ENCODE data around the gene PRR16.

PRR16 gene

DNA sequence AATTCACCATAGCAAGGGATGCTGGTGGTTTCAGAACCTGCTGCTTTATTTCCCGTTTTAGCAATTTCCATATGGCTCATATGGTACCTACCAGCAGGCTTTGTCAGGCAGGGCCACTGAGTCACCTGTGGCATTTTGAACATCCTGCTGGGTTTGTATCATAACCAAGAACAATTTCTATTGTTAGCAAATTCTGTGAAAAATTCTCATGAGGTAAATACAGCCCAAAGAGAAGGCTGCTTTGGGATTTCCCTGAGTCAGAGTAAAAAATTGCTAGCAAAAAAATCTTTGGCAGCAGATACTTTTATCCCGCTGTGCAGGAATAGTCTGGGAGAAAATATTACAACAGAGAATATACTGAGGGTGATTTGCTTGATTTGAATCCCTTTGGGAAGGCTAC, 52.7 kb downstream of the PRR16 start:
- DNase-seq (ENCODE audit: low spot score), result no peak

DNA sequence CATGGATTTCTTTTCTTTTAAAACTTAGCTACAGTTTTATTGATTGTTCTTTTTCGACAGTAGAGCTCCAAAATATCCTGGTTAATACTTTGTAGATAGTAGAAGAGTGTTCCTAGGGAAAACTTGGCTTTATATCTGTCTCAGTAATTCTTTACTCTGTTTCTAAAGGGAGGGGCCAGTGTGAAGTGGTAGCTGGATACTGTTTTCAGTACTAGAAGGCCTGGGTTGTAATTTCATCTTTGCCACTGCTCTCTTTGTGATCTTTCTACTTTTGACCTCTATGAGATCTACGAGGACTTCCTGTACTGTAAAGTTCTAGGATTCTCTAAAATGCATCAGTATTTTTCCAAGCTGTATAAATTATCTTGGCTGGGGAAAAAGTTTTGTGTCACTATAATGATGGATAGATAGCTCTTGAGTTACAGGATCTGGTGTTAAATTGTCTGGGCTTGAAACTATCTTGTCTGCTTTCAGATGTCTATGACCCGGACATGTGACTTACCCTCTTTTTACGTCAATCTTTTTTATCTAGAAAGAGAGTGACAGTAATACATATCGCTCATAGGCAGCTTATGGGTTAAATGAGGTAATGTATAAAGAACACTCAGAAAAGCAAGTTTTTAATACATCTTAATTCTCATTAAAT, 53.6 kb downstream of the PRR16 start:
- DNase-seq (ENCODE audit: low spot score), result no peak

- DNase-seq (ENCODE audit: low spot score), result no peak
Measured at GRCh38 chr5:120518581-120518980, 54.5 kb downstream of the PRR16 start.

- DNase-seq (ENCODE audit: low spot score), result no peak
Measured at GRCh38 chr5:120527251-120527650, 63.2 kb downstream of the PRR16 start.

- no peak for DNase-seq (ENCODE audit: low spot score)
Measured at GRCh38 chr5:120528609-120529008, 64.5 kb downstream of the PRR16 start.

DNA sequence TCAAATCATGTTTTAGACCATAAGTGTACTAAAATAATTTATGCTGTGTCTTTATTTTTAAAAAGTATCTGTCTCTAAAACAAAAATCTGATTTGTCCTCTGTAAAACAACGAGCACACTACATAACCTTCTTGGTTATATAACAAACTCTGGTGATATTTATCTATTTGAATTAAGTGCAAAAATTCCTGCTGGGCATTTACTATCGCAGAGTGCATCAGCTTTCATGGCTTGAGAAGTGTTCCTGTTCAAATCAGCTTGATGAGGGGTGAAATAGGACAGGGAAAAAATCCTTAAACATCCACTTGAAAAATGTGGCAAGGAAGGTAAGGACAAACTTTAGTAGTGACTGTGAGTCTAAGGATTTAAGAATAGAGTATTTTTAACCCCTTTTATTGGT, 65.3 kb downstream of the PRR16 start:
- DNase-seq (ENCODE audit: low spot score), result no peak

DNA sequence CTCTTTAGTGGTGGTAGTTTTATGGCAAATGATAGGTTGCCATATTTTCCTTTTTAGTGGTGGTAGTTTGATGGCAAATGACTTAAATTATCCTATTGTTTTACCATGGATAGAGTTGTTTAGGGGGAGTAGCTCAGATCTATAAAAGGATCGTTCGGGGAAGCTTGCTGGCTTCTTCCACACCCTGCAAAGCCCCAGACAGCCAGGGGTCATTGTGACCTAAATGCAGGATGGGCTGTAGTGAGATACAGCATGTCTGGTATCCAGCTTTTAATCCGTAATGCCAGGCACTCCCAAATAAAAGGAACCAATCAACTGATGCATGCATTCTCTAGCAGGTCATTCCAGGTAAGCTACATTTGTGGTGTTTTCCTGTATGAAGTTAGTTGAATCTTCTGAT, 67.1 kb downstream of the PRR16 start:
- DNase-seq (ENCODE audit: low spot score), result no peak

DNA sequence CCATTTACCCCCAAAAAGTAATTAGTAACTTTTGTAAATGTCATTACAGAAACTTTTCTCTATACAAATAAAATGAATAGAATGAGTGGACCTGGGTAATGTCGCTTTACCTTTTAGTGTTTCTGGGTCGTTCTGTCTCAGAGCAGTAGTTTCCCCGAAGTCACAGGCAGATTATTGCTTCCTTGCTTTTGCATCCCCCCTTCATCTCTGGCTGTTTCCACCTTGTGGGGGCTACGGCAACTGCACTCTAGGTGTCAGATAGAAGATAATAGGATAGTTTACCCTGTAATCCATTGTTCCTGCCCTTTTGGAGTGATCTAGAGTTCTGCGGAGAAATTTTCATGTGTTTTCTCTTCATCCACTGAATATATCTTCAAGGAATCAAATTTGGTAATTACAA, 68.7 kb downstream of the PRR16 start:
- no peak for DNase-seq (ENCODE audit: low spot score)

- DNase-seq (ENCODE audit: low spot score), result no peak
Measured at GRCh38 chr5:120533581-120533980, 69.5 kb downstream of the PRR16 start.

DNA sequence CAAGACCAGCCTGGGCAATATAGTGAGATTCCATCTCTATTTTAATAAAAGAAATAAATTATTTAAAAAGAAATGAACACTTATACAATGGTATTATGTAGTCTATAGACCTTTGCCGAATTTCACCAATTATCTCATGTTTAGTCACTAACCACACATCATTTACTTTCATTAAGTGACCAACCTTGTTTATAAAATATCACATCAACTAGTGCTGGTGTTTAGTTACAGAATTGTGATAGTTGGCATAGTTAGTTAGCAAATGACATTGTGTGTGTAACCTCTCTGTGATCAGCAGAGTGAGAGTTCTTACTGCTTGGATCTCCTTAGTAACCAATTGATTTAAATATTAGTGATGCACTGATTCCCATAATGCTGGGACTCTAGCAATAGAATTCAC, 71.8 kb downstream of the PRR16 start:
- DNase-seq (ENCODE audit: low spot score), result no peak

DNA sequence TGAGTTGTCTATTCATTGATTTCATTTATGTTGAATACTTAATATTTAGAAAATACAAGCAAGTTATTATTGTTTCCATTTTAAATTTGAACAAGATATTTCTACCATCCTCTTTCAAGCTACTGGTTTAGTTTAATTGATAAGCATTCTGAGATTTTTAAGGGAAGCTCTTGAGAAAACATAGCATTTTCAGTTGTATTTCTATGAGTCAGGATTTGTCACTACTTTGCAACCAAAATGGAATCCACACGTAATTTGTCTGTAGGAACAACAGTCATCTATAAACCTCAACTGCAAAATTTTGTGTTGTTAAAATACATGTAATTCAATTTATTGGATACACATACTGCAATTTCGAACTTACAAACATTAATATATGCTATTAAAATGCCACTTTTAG, 74.0 kb downstream of the PRR16 start:
- DNase-seq (ENCODE audit: low spot score), result peak; percentile 13

DNA sequence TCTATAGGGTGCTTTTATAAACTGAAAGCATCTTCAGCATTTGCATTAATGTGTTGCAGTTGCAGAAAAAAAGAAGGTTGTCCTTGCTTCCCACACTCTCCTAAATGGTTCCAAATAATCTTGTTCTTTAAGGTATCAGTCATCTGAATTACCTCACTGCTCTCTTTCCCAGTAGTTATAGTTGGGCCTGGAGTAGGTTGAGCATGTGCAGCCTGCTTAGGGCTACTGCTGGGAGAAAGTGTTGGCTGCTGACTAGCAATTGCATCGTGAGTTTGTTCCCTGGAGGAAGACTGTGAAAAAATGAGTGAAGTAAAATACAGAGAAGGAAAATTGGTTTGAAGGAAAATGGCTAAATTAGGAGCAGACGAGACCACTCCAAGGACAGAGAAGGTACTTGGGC, 74.5 kb downstream of the PRR16 start:
- DNase-seq (ENCODE audit: low spot score), result peak; percentile 13

- DNase-seq (ENCODE audit: low spot score), result peak; percentile 82
Measured at GRCh38 chr5:120539471-120539870, 75.4 kb downstream of the PRR16 start.

DNA sequence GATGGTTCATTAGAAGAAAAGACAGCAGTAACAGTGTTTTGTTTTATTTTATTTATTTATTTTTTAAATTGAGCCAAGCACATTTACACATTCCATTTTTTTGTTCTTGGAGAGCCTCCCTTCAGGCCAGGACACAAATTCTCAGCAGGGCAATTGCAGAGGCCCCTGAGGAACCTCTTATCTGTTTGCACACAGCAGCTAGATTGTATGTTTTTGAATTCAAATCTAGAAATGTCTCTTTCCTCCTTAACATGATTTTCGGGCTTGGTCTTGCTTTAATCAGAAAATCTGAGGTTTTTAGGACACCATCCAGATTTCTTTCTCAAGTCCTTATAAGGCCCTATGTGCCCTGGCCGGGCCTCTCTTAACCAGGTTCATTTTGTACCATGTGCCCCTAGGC, 76.0 kb downstream of the PRR16 start:
- DNase-seq (ENCODE audit: low spot score), result no peak

DNA sequence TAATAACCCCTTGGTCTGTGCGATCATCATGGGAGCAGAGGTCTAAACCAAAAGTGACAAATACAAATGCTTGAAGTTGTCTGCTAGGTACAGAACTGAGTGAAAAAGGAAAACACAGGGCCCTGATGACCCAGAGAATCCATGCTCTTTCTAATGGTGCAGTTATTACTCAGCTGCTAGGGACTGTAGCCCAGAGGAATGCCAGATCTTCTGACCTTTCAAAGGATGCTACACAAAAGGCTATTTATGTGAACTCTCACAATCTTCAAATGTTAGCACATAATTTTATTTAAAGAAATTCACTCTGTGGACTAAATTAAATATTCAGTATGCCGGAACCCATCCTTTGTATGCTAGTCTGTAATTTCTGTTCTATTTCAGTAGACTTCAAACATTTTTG, 79.9 kb downstream of the PRR16 start:
- no peak for DNase-seq (ENCODE audit: low spot score)

DNA sequence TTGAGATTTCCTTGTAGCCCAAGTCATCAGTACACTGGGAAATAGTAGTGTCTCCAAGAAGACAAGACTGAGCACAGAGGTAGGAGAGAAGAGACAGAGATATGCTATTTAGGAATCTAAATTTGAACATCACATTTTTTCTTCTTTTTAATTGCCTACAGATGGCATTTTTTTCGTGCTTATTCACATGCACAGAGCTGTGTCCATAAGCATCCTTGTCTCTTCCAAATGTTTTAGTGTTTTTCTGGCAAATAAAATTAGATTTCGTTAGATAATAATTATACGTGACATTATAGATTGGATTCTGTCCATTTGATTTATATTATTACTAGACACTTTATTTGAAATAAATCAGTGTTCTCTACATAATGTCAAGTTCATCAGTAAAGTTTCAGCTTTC, 80.9 kb downstream of the PRR16 start:
- no peak for DNase-seq (ENCODE audit: low spot score)

GRCh38 chr5:120545951-120546350, 81.9 kb downstream of the PRR16 start:
- no peak for DNase-seq (ENCODE audit: low spot score)

DNA sequence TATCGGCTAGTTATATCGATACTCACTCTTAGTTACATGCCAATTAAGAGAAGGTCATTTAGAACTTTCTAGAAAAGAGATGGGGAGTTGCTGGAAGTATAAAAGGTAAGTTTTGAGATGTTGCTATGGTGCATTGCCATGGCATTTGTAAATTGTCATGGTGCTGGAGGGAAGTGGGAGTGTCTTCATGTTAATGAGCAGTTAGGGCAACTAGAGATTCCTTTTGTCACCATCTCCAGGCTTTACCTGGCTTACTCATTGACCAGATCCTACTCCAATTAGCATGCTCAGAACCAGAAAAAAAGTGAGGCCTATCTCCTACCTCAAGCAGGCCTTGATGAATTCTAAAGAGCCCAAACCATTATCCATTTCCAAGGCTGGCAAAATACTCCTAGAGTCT, 82.8 kb downstream of the PRR16 start:
- DNase-seq (ENCODE audit: low spot score), result peak; percentile 35

DNA sequence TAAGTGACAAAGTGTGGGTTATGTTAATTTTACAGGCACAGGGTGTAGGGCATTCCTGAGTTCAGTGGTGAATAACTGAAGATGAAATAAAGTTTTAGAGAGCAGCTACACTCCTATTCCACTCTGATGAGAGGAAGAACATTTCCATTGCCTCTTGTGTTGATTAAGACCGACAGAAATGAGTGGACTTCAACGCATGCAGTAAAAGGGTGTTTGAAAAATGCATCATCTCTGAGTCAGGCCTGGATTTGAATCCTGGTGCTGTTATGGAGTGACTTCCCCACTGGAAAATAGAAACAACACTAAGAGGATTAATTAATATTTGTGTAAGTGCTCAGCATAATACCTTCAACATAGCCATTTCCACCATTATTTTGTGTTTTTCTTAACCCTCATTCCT, 86.3 kb downstream of the PRR16 start:
- DNase-seq (ENCODE audit: low spot score), result no peak

- DNase-seq (ENCODE audit: low spot score), result no peak
Measured at GRCh38 chr5:120552638-120553037, 88.5 kb downstream of the PRR16 start.

DNA sequence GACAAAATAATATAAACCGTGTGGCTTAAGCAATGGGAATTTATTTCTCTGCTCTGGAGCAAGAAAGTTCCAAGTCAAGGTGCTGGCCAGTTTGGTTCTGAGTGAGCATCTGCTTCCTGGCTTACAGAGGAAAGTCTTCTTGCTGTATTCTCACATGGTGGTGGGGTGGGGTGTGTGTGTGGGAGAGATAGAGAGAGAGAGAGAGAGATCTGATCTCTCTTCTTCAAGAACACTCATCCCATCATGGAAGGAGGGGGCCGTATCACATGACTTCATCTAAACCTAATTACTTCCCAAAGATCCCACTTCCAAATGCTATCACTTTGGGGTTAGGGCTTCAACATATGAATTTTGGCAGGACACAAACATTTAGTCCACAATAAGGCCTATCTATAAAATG, 91.2 kb downstream of the PRR16 start:
- DNase-seq (ENCODE audit: low spot score), result no peak

GRCh38 chr5:120564013-120564412, 99.9 kb downstream of the PRR16 start:
- DNase-seq (ENCODE audit: low spot score), result no peak

DNA sequence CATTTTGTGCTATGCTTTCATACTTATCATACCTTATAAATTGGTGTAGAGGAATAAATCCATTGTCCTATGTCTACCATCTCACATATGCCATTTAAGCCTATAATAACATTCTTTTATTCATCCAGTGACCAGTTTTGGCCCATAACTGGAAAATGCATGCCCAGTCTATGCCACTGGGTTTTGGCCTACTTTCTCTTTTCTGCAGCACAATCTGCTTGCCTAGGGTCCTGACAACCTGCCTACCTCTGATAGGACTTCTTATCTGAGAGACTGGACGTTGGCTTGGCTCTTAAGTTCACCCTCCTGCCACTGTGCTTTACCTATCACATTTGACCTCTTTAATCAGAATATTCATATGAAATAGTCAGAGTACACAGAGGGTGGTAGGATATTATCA, 103.0 kb downstream of the PRR16 start:
- DNase-seq (ENCODE audit: low spot score), result no peak

GRCh38 chr5:120567921-120568320, 103.8 kb downstream of the PRR16 start:
- no peak for DNase-seq (ENCODE audit: low spot score)

DNA sequence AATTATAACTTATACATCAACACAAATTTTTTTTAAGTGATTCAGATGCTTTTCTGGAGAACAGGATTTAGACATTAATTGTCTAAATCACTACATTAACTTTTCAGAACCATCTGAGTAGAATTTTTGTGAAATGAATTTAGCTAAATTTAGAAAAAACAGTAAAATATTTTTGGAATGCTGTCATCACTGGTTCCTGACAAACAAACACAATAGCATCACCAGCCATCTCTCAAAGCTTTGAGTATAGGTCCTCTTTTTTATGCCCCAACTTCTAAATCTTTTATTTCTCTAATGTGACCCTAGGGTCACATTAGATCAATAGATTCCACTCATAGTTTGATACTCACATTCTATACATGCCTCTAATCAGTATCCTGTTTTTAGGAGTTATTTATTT, 104.6 kb downstream of the PRR16 start:
- DNase-seq (ENCODE audit: low spot score), result no peak
